ENCODE measurements around the gene TBX5. TPM values are rescaled to one million over a fixed set of nuclear protein-coding genes. Genes with fewer than 3 reads are reported as not detected.

Gene TBX5
- total RNA-seq, 1 donor from 2014 or later, result not detected

GRCh38 chr12:114439817-114440216 is 33.9 kb upstream of the TBX5 start:
- Mint-ChIP-seq H3K36me3 (ENCODE audit: unreplicated experiment) (no peaks in the 10 kb centered on the region), H3K27ac (ENCODE audit: unreplicated experiment) (no peak overlapping the region), H3K9me3 (ENCODE audit: unreplicated experiment) (peaks cover 6% of the 10 kb centered on the region), H3K4me3 (ENCODE audit: unreplicated experiment) (no peak overlapping the region), H3K4me1 (ENCODE audit: unreplicated experiment) (no peaks in the 10 kb centered on the region), H3K27me3 (ENCODE audit: unreplicated experiment) (peaks cover 73% of the 10 kb centered on the region)
- DNase-seq (ENCODE audit: extremely low spot score, unreplicated experiment), result no peak
- TF ChIP-seq CTCF (IDR thresholded peaks at IDR 0.05), result no peak

DNA sequence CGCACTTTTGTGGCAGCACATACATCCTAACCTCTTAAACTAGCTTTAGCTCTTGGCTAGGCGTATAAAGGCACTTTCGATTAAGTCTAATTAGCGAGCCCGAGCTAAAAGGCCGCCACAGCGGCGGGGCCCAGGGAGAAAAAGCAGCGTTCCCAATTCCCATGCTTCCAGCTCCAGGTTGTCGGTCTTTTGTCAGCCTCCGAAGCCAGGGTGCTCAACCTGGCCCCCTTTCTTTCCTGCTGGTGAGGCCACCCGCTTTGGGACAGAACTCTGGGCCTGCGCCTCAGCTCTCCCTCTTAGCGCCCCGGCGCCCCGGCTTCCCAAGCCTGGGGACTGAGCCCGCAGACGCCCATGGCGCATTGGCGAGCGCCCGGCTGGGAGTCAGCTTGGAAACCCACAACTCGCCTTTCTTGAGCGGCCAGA is 33.3 kb upstream of the TBX5 start:
- TF ChIP-seq CTCF (IDR thresholded peaks at IDR 0.05), result no peak
- H3K4me1 Mint-ChIP-seq (ENCODE audit: unreplicated experiment), result no peaks in the 10 kb centered on the region
- peaks cover 67% of the 10 kb centered on the region for H3K27me3 Mint-ChIP-seq (ENCODE audit: unreplicated experiment)
- H3K4me3 Mint-ChIP-seq (ENCODE audit: unreplicated experiment), result no peak overlapping the region
- DNase-seq (ENCODE audit: extremely low spot score, unreplicated experiment), result no peak
- peaks cover 6% of the 10 kb centered on the region for H3K9me3 Mint-ChIP-seq (ENCODE audit: unreplicated experiment)
- H3K36me3 Mint-ChIP-seq (ENCODE audit: unreplicated experiment), result no peaks in the 10 kb centered on the region
- no peak overlapping the region for H3K27ac Mint-ChIP-seq (ENCODE audit: unreplicated experiment)

DNA sequence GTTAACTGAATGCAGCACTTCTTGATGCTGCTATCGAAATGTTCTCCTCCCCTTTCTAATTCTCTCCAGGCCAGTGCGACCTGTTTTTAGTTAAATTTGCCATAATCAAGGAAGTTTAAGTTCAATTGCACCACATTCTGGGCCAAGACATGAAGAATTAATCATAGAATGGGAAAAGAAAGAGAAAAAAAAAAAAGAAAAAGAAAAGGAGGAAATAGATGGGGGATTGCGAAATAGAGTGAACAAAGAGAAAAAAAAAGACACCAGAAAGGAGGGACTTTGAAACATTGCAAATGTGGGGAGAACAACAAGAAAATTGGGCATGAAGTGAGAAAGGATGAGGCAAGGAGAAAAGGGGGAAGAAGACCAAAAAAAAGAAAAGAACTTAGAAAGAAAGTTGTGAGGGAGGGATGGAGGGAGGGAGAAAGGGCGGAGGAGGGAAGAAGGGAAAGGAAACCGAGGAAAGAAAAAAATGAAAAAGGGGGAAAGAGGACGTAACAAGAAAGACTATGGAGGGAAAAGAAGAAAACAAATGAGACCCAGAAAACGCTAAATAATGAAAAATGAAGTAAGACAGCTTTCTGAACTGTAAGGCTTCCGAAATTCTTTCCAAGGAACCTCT is 32.8 kb upstream of the TBX5 start:
- no peak overlapping the region for H3K4me3 Mint-ChIP-seq (ENCODE audit: unreplicated experiment)
- H3K27ac Mint-ChIP-seq (ENCODE audit: unreplicated experiment), result no peak overlapping the region
- no peak for DNase-seq (ENCODE audit: extremely low spot score, unreplicated experiment)
- peaks cover 6% of the 10 kb centered on the region for H3K9me3 Mint-ChIP-seq (ENCODE audit: unreplicated experiment)
- no peak for TF ChIP-seq CTCF (IDR thresholded peaks at IDR 0.05)
- H3K36me3 Mint-ChIP-seq (ENCODE audit: unreplicated experiment), result no peaks in the 10 kb centered on the region
- peaks cover 62% of the 10 kb centered on the region for H3K27me3 Mint-ChIP-seq (ENCODE audit: unreplicated experiment)
- H3K4me1 Mint-ChIP-seq (ENCODE audit: unreplicated experiment), result no peaks in the 10 kb centered on the region

DNA sequence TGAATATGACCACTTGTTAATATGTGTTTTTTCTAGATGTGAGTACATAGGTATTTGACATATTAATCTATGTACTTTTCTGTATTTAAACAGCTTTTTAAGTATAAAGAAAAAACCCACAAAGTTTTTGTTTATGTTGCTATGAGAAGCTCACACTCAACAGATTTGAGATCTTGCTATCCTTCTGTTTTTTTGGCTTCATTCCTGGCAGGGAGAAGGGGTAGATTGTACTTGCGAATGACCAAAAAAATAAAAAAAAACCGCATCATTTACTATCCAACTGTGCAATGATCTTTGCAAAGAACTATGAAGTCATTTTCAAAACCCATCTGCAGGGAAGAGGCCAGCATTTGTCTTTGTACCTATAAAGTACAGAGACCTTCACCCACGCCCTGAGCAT is 28.4 kb upstream of the TBX5 start:
- peaks cover 19% of the 10 kb centered on the region for H3K27me3 Mint-ChIP-seq (ENCODE audit: unreplicated experiment)
- peaks cover 6% of the 10 kb centered on the region for H3K9me3 Mint-ChIP-seq (ENCODE audit: unreplicated experiment)
- no peaks in the 10 kb centered on the region for H3K4me1 Mint-ChIP-seq (ENCODE audit: unreplicated experiment)
- DNase-seq (ENCODE audit: extremely low spot score, unreplicated experiment), result no peak
- TF ChIP-seq CTCF (IDR thresholded peaks at IDR 0.05), result no peak
- H3K27ac Mint-ChIP-seq (ENCODE audit: unreplicated experiment), result no peak overlapping the region
- no peaks in the 10 kb centered on the region for H3K36me3 Mint-ChIP-seq (ENCODE audit: unreplicated experiment)
- no peak overlapping the region for H3K4me3 Mint-ChIP-seq (ENCODE audit: unreplicated experiment)

DNA sequence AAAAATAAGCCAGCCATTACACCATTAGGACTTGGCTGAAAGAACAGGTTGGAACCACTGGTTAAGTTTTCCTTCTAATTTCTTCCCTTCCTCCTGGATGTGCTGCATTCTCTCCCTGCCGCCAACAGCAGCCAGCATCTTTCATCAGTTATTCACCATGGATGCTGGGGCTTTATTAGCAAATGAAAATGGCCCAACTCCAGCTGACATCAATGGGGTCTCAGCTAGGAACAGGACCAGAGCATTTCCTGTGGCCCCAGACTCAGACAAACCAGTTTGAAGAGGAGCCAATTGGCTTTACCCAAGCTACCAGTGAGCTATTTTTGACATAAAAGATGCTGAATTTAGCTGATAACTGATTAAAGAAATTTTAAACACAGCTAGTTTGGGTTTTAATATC is 26.0 kb upstream of the TBX5 start:
- Mint-ChIP-seq H3K9me3 (ENCODE audit: unreplicated experiment) (peaks cover 6% of the 10 kb centered on the region), H3K36me3 (ENCODE audit: unreplicated experiment) (no peaks in the 10 kb centered on the region), H3K4me1 (ENCODE audit: unreplicated experiment) (no peaks in the 10 kb centered on the region)

More for the DNA sequence above, 26.0 kb upstream of the TBX5 start:
- DNase-seq (ENCODE audit: extremely low spot score, unreplicated experiment), result no peak
- peaks cover 2% of the 10 kb centered on the region for H3K27me3 Mint-ChIP-seq (ENCODE audit: unreplicated experiment)
- no peak overlapping the region for H3K4me3 Mint-ChIP-seq (ENCODE audit: unreplicated experiment)
- H3K27ac Mint-ChIP-seq (ENCODE audit: unreplicated experiment), result no peak overlapping the region
- no peak for TF ChIP-seq CTCF (IDR thresholded peaks at IDR 0.05)

Data from osteocyte (in vitro differentiated cells).